Neural cell (in vitro differentiated cells): Measurements from ENCODE around the gene MUC3A. TPM values are rescaled to one million over a fixed set of nuclear protein-coding genes. Genes with fewer than 3 reads are reported as not detected.

Experiments used
- H2AFZ ChIP-seq: fragments of 200-600, 300-800 bp; sonication (generic), shearing (Covaris generic); 2 replicates; pipeline ENCODE4 v1.6.0; 2014; ENCODE audit warnings: low read depth, mild to moderate bottlenecking, antibody characterized with exemption, low read length, moderate library complexity
- H3F3A ChIP-seq: fragments of 200-600 bp; shearing (Covaris generic); 2 replicates; pipeline ENCODE4 v1.6.1; 2016; ENCODE audit warnings: mild to moderate bottlenecking, moderate library complexity, mixed read lengths, antibody characterized with exemption, low read length; ENCODE audit not compliant: insufficient read depth, poor library complexity, severe bottlenecking
- H3K27ac ChIP-seq: fragments of 200-600, 300-800 bp; sonication (generic), shearing (Covaris generic); 2 replicates; pipeline ENCODE4 v1.5.1; 2014; ENCODE audit warnings: mild to moderate bottlenecking, low read length, moderate library complexity
- H3K27me3 ChIP-seq: fragments of 300-800, 200-600 bp; sonication (generic), shearing (Covaris generic); 2 replicates; pipeline ENCODE4 v1.6.0; 2014; ENCODE audit warnings: mild to moderate bottlenecking, low read depth, low read length, moderate library complexity; ENCODE audit not compliant: insufficient read depth
- H3K36me3 ChIP-seq: fragments of 300-800, 200-600 bp; sonication (generic), shearing (Covaris generic); 2 replicates; pipeline ENCODE4 v1.5.1; 2014; ENCODE audit warnings: mild to moderate bottlenecking, antibody characterized with exemption, low read length, moderate library complexity; ENCODE audit not compliant: insufficient read depth
- H3K4me2 ChIP-seq: fragments of 300-800, 200-600 bp; sonication (generic), shearing (Covaris generic); 2 replicates; pipeline ENCODE4 v1.6.0; 2014; ENCODE audit warnings: mild to moderate bottlenecking, low read length
- H3K4me3 ChIP-seq: fragments of 300-800, 200-600 bp; sonication (generic), shearing (Covaris generic); 2 replicates; pipeline ENCODE4 v1.5.1; 2014; ENCODE audit warnings: mild to moderate bottlenecking, low read length, moderate library complexity
- H3K79me2 ChIP-seq: fragments of 200-600 bp; shearing (Covaris generic); replicated peaks from 2 replicates; pipeline ENCODE4 v1.6.0; 2014; ENCODE audit warnings: mild to moderate bottlenecking, low read length, moderate library complexity; ENCODE audit not compliant: insufficient read depth
- H3K9ac ChIP-seq: fragments of 300-800, 200-600 bp; sonication (generic), shearing (Covaris generic); 2 replicates; pipeline ENCODE4 v1.6.1; 2016; ENCODE audit warnings: mild to moderate bottlenecking, low read length, mixed read lengths
- H3K9me2 ChIP-seq: fragments of 200-600 bp; shearing (Covaris generic); 2 replicates; pipeline ENCODE4 v1.6.1; 2016; ENCODE audit warnings: mild to moderate bottlenecking, low read length, mixed read lengths; ENCODE audit not compliant: insufficient read depth
- H3K9me3 ChIP-seq: fragments of 200-600, 300-800 bp; sonication (generic), shearing (Covaris generic); 2 replicates; pipeline ENCODE4 v1.6.1; 2016; ENCODE audit warnings: mild to moderate bottlenecking, mixed run types, low read length, moderate library complexity, mixed read lengths
- H4K20me1 ChIP-seq: fragments of 200-600 bp; shearing (Covaris generic); 2 replicates; pipeline ENCODE4 v1.6.1; 2016; ENCODE audit warnings: mild to moderate bottlenecking, mixed run types; ENCODE audit not compliant: insufficient read depth
- EP300 ChIP-seq: fragments of 450-650 bp; conservative IDR thresholded peaks from 2 replicates; pipeline ENCODE4 v1.6.1; 2014; ENCODE audit warnings: antibody characterized with exemption, mild to moderate bottlenecking, moderate library complexity; ENCODE audit not compliant: poor library complexity, severe bottlenecking
- EZH2 ChIP-seq: fragments of 200-600, 300-800 bp; shearing (Covaris generic), sonication (generic); IDR thresholded peaks from 2 replicates; pipeline ENCODE4 v1.6.1; 2014; ENCODE audit warnings: antibody characterized with exemption, low read length, borderline replicate concordance, mild to moderate bottlenecking; ENCODE audit not compliant: insufficient read depth, poor library complexity, severe bottlenecking
- MXI1 ChIP-seq: fragments of 450-650 bp; conservative IDR thresholded peaks from 2 replicates; pipeline ENCODE4 v1.6.1; 2014; ENCODE audit warnings: antibody characterized with exemption, mild to moderate bottlenecking; ENCODE audit not compliant: poor library complexity, severe bottlenecking
- POLR2AphosphoS5 ChIP-seq: IDR thresholded peaks from 2 replicates; pipeline ENCODE4 v1.6.1; 2012
- RAD21 ChIP-seq: fragments of 450-650 bp; conservative IDR thresholded peaks from 2 replicates; pipeline ENCODE4 v1.6.1; 2014; ENCODE audit warnings: antibody characterized with exemption, mild to moderate bottlenecking, moderate library complexity
- SMC3 ChIP-seq: fragments of 450-650 bp; conservative IDR thresholded peaks from 2 replicates; pipeline ENCODE4 v1.6.1; 2014; ENCODE audit warnings: antibody characterized with exemption, mild to moderate bottlenecking, moderate library complexity; ENCODE audit not compliant: poor library complexity
- TAF1 ChIP-seq: IDR thresholded peaks from 2 replicates; pipeline ENCODE4 v1.6.1; 2012; ENCODE audit warnings: low read depth
- polyA plus RNA-seq: library from polyadenylated mRNA; depleted of rRNA; stranded (reverse); fragments of >200 nt; gene quantifications from 2 replicates; pipeline ENCODE4 v1.2.3, GENCODE V29; 2014
- TF ChIP-seq, protein P1 (sequence below): IDR thresholded peaks from 2 replicates; pipeline ENCODE4 v1.6.1; 2012; ENCODE audit warnings: borderline replicate concordance
- TF ChIP-seq, protein P2 (sequence below): fragments of 450-650 bp; IDR thresholded peaks from 2 replicates; pipeline ENCODE4 v1.5.1; 2014; ENCODE audit warnings: antibody characterized with exemption, mild to moderate bottlenecking, moderate library complexity; ENCODE audit not compliant: poor library complexity, severe bottlenecking

MUC3A gene
- polyA plus RNA-seq, 1 donor from 2014 or later: not detected

DNA sequence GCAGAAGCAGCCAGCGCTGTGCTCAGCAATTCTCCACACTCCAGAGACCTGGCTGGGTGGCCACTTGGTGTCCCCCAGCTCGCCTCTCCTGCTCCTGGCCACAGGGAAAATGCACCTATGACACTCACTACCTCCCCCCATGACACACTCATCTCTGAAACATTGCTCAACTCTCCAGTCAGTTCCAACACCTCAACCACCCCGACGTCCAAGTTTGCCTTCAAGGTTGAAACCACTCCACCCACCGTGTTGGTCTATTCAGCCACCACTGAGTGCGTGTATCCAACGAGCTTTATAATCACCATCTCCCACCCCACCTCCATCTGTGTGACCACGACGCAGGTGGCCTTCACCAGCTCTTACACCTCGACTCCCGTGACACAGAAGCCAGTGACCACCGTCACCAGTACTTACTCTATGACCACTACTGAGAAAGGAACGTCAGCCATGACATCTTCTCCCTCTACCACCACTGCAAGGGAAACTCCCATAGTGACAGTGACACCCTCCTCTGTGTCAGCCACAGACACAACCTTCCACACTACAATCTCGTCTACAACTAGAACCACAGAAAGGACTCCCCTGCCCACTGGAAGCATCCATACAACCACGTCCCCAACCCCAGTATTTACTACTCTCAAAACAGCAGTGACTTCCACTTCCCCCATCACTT, 2.7 kb downstream of the MUC3A start:
- no peak overlapping the region for H3K4me2 ChIP-seq
- H3K79me2 ChIP-seq: no peaks in the 10 kb centered on the region
- H3K36me3 ChIP-seq: no peaks in the 10 kb centered on the region
- no peak overlapping the region for H2AFZ ChIP-seq
- H3K27me3 ChIP-seq: no peaks in the 10 kb centered on the region
- no peak overlapping the region for H3K27ac ChIP-seq
- no peak for TF ChIP-seq SMC3
- TF ChIP-seq MXI1: no peak
- no peak for TF ChIP-seq EZH2
- TF ChIP-seq TAF1: no peak
- TF ChIP-seq EP300: no peak
- TF ChIP-seq RAD21: no peak
- TF ChIP-seq POLR2AphosphoS5: no peak
- TF ChIP-seq, protein P1, sequence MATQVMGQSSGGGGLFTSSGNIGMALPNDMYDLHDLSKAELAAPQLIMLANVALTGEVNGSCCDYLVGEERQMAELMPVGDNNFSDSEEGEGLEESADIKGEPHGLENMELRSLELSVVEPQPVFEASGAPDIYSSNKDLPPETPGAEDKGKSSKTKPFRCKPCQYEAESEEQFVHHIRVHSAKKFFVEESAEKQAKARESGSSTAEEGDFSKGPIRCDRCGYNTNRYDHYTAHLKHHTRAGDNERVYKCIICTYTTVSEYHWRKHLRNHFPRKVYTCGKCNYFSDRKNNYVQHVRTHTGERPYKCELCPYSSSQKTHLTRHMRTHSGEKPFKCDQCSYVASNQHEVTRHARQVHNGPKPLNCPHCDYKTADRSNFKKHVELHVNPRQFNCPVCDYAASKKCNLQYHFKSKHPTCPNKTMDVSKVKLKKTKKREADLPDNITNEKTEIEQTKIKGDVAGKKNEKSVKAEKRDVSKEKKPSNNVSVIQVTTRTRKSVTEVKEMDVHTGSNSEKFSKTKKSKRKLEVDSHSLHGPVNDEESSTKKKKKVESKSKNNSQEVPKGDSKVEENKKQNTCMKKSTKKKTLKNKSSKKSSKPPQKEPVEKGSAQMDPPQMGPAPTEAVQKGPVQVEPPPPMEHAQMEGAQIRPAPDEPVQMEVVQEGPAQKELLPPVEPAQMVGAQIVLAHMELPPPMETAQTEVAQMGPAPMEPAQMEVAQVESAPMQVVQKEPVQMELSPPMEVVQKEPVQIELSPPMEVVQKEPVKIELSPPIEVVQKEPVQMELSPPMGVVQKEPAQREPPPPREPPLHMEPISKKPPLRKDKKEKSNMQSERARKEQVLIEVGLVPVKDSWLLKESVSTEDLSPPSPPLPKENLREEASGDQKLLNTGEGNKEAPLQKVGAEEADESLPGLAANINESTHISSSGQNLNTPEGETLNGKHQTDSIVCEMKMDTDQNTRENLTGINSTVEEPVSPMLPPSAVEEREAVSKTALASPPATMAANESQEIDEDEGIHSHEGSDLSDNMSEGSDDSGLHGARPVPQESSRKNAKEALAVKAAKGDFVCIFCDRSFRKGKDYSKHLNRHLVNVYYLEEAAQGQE: no peak
- TF ChIP-seq, protein P2, sequence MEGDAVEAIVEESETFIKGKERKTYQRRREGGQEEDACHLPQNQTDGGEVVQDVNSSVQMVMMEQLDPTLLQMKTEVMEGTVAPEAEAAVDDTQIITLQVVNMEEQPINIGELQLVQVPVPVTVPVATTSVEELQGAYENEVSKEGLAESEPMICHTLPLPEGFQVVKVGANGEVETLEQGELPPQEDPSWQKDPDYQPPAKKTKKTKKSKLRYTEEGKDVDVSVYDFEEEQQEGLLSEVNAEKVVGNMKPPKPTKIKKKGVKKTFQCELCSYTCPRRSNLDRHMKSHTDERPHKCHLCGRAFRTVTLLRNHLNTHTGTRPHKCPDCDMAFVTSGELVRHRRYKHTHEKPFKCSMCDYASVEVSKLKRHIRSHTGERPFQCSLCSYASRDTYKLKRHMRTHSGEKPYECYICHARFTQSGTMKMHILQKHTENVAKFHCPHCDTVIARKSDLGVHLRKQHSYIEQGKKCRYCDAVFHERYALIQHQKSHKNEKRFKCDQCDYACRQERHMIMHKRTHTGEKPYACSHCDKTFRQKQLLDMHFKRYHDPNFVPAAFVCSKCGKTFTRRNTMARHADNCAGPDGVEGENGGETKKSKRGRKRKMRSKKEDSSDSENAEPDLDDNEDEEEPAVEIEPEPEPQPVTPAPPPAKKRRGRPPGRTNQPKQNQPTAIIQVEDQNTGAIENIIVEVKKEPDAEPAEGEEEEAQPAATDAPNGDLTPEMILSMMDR: no peak
- no peak overlapping the region for H3K9ac ChIP-seq
- H3K9me3 ChIP-seq: peaks cover 3% of the 10 kb centered on the region
- H3F3A ChIP-seq: no peaks in the 10 kb centered on the region
- H4K20me1 ChIP-seq: no peaks in the 10 kb centered on the region
- no peaks in the 10 kb centered on the region for H3K9me2 ChIP-seq
- H3K4me3 ChIP-seq: no peak overlapping the region

DNA sequence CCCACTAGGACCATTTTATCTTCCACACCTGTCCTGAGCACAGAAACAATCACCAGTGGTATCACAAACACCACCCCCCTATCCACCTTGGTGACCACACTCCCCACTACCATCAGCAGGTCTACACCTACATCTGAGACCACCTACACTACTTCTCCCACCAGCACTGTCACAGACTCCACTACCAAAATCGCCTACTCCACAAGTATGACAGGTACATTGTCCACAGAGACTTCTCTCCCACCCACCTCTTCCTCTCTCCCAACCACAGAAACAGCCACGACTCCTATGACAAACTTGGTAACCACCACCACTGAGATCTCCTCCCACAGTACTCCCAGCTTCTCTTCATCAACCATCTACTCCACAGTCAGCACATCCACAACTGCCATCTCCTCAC, 3.3 kb downstream of the MUC3A start:
- no peaks in the 10 kb centered on the region for H3K9me2 ChIP-seq
- no peaks in the 10 kb centered on the region for H3F3A ChIP-seq
- H3K27me3 ChIP-seq: no peaks in the 10 kb centered on the region
- no peak overlapping the region for H3K9ac ChIP-seq
- H3K27ac ChIP-seq: no peak overlapping the region
- H3K4me3 ChIP-seq: no peak overlapping the region
- no peak overlapping the region for H2AFZ ChIP-seq
- H3K79me2 ChIP-seq: no peaks in the 10 kb centered on the region
- no peak overlapping the region for H3K4me2 ChIP-seq
- peaks cover 3% of the 10 kb centered on the region for H3K9me3 ChIP-seq
- H3K36me3 ChIP-seq: no peaks in the 10 kb centered on the region
- H4K20me1 ChIP-seq: no peaks in the 10 kb centered on the region
- TF ChIP-seq POLR2AphosphoS5 (no peak), MXI1 (no peak), EZH2 (no peak), RAD21 (no peak)
- TF ChIP-seq, protein P2: no peak
